Kidney tubule cell (primary cell): ENCODE measurements around the gene MIB2.

ENCODE experiments used
- DNase-seq: peaks from one replicate; pipeline ENCODE4 v3.0.0-alpha.2; 2018; ENCODE audit warnings: low spot score

MIB2 gene

GRCh38 chr1:1598051-1598719 lies 17.1 kb upstream of the MIB2 start:
- DNase-seq, result no peak

DNA sequence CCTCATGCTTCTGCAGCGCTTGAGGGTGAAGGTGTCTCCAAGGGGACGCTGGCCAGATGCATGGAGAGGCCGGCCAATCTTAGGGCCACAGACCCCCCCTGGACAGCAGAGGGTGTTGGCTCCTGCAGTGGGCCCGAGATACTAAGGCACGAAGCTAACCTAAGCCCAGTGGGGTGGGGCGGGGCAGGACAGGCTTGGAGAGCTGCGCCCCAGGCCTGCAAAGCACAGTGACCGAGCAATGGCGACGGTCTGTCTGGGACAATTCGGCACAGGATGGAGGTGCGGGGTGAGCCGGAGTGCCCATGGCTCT lies 16.6 kb upstream of the MIB2 start:
- no peak for DNase-seq

- DNase-seq, result peak; percentile 35
These were observed 16.0 kb upstream of the MIB2 start for GRCh38 chr1:1599030-1599934.

DNA sequence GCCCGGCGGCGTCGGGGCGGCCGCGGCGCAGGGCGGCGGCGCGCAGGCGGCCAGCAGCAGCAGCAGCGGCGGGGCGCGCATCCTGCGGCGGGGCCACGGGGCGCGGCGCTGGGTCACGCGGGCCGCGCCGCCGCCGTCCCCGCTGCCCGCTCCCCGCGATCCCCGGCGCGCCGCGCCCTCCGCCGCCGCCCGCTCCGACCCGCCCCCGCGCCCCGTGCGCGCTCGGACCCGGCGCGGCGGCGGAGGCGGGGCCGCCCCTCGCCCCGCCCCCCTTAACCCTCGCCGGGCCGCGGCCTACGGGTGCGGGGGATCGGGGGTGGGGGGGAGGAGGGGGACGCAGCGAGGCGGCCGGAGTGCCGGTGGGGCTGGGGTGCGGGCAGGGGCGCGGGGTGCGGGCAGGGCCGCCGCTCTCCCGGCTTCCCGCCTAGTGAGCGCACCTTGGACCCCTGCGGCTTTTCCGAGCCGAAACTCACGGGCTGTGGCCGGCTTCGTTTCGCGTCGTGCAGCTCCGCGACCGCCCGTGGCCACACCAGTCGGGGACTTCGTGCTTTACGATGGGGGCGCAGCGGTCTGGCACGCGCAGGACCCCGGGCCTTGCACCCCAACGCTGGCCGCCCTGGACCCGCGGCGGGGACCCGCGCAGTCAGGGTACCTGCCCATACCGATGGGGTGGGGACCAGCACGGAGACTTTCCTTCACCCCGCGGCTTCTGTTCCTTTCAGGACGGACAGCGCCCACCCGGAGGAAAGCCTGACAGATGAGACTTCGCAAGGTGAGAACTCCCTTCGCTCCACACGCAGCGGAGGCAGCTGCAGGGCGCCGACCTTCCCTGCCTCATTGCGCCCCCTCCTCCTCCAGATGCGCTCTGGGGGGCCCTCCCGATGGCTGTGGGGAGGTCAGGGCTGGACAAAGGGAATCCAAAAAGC lies 15.1 kb upstream of the MIB2 start, which contains the start of gene FNDC10:
TSS of gene FNDC10 (minus strand) at position 201 of the 926 bp plus-strand sequence. CDS start at position 81, 120 bp downstream.
- DNase-seq, result no peak

GRCh38 chr1:1600861-1601563 lies 14.3 kb upstream of the MIB2 start:
- DNase-seq, result no peak

DNA sequence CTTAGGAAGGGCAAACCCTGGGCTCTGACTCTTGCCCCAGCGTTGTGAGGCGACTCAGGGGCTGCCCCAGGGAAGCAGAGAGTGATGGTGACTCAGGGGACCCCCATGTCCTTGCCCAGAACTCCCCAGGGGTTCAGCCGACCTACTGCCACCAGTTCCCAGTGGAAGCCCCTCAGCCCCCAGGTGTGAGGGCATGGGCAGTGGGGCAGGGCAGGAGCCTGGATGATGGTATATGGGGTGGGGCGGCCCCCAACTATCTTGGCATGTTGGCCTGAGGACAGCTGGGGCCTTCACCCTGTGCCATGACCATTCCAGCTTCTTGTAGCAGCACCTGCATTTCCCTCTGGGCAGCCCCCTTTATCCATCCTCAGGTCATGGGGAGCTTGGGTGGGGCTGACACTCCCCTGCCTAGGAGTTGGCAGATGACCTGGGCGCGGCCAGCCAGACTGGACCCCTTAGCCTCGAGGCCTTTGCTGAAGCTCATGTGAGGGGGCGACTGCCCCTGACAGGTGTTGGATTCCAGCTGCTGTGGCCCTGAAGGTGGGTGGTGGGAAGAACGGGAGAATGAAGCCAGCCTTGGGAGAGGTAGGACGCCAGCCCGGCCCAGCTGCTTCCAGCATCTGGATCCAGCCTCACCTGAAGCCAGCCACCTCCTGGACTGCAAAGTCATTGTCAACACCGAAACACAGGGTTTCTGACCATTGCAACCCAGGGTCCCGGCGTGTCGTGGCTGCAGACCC lies 13.6 kb upstream of the MIB2 start:
- no peak for DNase-seq

DNA sequence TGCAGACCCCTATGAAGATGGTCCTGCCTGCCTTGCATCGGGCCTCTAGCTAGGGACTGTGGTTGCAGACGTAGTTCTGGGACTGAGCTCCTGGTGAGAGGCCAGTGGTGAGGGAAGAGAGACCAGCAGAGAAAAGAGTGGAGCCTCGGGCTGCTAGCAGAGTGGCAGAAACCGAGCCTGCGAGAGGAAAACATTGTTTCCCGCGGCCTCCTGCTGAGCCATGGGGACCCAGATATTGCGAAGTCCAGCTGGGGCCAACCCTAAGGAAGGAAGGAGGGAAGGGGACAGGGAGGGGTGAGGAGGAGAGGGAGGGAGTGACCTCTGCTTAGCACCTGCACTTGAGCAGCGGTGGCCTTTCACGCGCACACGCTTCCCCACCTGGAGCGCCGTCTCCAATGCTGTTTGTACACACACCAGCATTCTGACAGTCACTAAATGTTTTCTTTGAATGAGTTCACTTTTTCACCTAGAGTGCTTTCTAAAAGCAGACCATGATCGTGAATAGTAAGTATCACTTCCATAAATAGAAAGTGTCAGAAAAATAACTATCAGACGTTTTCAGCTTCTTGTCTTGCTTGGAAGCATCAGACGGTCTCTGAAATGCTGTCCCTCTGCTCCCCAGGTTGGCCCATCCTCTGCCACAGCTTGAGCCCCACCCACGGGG lies 12.9 kb upstream of the MIB2 start:
- no peak for DNase-seq

GRCh38 chr1:1602968-1603506 lies 12.3 kb upstream of the MIB2 start:
- DNase-seq, result no peak

GRCh38 chr1:1603671-1604373 lies 11.5 kb upstream of the MIB2 start:
- no peak for DNase-seq

- no peak for DNase-seq
These were observed 10.8 kb upstream of the MIB2 start for GRCh38 chr1:1604374-1605033.

GRCh38 chr1:1605034-1605591 lies 10.2 kb upstream of the MIB2 start:
- DNase-seq, result no peak

DNA sequence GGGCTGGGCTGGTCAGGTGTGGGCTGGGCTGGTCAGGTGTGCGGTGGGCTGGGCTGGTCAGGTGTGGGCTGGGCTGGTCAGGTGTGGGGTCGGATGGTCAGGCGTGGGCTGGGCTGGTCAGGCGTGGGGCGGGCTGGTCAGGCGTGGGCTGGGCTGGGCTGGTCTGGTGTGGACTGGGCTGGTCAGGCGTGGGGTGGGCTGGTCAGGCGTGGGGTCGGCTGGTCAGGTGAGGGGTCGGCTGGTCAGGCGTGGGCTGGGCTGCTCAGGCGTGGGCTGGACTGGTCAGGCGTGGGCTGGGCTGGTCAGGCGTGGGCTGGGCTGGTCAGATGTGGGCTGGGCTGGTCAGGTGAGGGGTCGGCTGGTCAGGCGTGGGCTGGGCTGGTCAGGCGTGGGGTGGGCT lies 9.6 kb upstream of the MIB2 start:
- no peak for DNase-seq

- no peak for DNase-seq
These were observed 9.1 kb upstream of the MIB2 start for GRCh38 chr1:1606232-1606631.

DNA sequence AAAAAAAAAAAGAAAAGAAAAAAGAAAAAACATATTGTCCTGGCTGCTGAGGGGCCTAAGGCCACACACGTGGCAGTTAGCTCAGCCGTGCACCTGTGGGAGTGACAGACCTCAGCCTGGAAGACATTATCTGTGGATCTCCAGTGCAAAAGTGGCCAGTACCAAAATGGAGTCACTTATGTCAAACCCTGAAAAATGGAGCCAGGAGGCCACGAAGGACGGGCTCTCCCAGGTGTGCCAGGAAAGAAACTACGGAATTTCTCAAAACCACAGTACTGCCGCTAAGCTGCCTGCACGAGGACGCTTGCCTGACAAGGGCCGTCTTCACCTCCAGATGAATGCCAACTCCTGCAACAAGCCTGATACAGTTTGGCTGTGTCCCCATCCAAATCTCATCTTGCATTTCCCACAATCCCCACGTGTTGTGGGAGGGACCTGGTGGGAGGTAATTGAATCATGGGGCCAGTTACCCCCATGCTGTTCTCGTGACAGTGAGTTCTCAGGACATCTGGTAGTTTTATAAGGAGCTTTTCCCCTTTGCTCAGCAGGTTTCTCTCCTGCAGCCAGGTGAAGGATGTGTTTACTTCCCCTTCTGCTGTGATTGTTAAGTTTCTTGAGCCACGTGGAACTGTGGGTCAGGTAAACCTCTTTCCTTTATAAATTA lies 5.3 kb upstream of the MIB2 start:
- DNase-seq, result no peak

- no peak for DNase-seq
These were observed 4.5 kb upstream of the MIB2 start for GRCh38 chr1:1610796-1611195.

DNA sequence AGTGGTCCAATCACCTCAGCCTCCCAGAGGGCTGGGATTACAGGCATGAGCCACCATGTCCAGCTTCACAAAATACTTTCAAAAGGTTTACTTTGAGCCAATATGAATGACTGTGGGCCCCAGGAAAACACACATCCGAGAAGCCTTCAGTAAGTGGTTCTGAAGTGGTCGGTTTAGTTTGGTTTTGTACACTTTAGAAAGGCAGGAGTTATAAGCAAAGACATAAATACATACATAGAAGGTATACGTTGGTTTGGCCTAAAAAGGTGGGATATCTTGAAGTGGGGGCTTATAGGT lies 3.2 kb upstream of the MIB2 start:
- no peak for DNase-seq

DNA sequence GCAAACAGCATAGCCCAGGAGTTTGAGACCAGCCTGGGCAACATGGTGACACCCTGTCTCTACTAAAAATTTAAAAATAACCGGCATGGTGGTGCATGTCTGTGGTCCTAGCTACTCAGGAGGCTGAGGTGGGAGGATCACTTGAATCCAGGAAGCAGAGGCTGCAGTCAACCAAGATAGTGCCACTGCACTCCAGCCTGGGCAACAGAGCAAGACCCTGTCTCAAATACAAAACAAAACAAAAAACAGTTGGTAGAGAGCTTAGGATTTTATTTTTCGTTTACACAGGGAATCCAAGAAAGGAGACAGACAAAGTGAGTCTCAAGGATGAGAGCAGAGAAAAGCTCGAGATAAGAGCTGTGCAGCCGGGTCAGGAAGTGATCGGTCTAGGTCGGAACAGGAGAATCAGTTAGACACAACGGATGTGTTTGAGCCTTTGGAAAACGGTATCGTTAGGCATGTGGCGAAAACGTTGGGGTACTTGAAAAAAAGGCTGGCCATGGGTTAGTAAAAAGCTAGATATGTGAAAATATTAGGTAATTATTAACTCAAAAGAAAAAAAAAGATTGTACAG lies 1.7 kb upstream of the MIB2 start:
- DNase-seq, result no peak
